Muscle of leg (tissue), 11 donors: ENCODE measurements around the gene TACC2. TPM values are rescaled to one million over a fixed set of nuclear protein-coding genes. Genes with fewer than 3 reads are reported as not detected.
"Not testable (repeated sequence)": the region's sequence is repeated elsewhere in the genome, so short reads cannot be mapped to it uniquely, and the experiment has no call there.

ENCODE experiments used
- DNase-seq: peaks from one replicate; pipeline ENCODE4 v3.0.0; 2013
- H3K27ac ChIP-seq: one replicate; pipeline ENCODE4 v1.5.1; 2013; ENCODE audit warnings: mild to moderate bottlenecking, low read length, control low read depth
- H3K27me3 ChIP-seq: one replicate; pipeline ENCODE4 v1.6.1; 2013; ENCODE audit warnings: low read length; ENCODE audit not compliant: control insufficient read depth, insufficient read depth
- H3K36me3 ChIP-seq: one replicate; pipeline ENCODE4 v1.6.1; 2013; ENCODE audit warnings: low read length; ENCODE audit not compliant: control insufficient read depth, insufficient read depth
- H3K4me1 ChIP-seq: one replicate; pipeline ENCODE4 v1.6.1; 2013; ENCODE audit warnings: low read length; ENCODE audit not compliant: control insufficient read depth, insufficient read depth
- H3K4me3 ChIP-seq: one replicate; pipeline ENCODE4 v1.5.1; 2013; ENCODE audit warnings: low read length, control low read depth
- H3K9me3 ChIP-seq: replicated peaks from 2 replicates; pipeline ENCODE4 v1.6.1; 2013; ENCODE audit warnings: low read depth, low read length; ENCODE audit not compliant: control insufficient read depth
- WGBS: methylation state at CpG from one replicate; pipeline ENCODE4 v1.1.5; 2013; ENCODE audit warnings: missing lambda C conversion rate; ENCODE audit not compliant: insufficient coverage; 5-methylcytosine and 5-hydroxymethylcytosine counted together
- polyA plus RNA-seq, 8 donors: library from polyadenylated mRNA; unstranded; fragments of 120-200 nt; gene quantifications; one replicate each; pipeline versions ENCODE4 v1.2.1 to v1.2.3, GENCODE V29; 2013; ENCODE audit warnings: inconsistent platforms in 1 of 8, low replicate concordance in 1 of 8; ENCODE audit not compliant: insufficient read length in 8 of 8, insufficient read depth in 1 of 8
- total RNA-seq: library from RNA; stranded (reverse); fragments of 120-200 nt; gene quantifications from one replicate; pipeline ENCODE4 v1.2.4, GENCODE V29; 2013

TACC2 gene
- total and polyA plus RNA-seq, 9 donors: 53.6 to 132 (median 104) TPM

- DNase-seq: no peak
- Histone ChIP-seq H3K36me3 (peaks cover 2% of the 10 kb centered on the region), H3K27me3 (no peaks in the 10 kb centered on the region), H3K4me1 (peaks cover 10% of the 10 kb centered on the region), H3K4me3 (no peak overlapping the region), H3K9me3 (no peaks in the 10 kb centered on the region), H3K27ac (no peak overlapping the region)
- 87% methylated on average over 3 of the region's 4 CpGs for WGBS
Observed at GRCh38 chr10:122103592-122103991, 114.6 kb downstream of the TACC2 start.

GRCh38 chr10:122108786-122109185 is 119.8 kb downstream of the TACC2 start:
- H3K27ac ChIP-seq, DNase-seq, H3K4me1 ChIP-seq, H3K4me3 ChIP-seq, H3K36me3 ChIP-seq, H3K9me3 ChIP-seq, H3K27me3 ChIP-seq: not testable (repeated sequence)
- no CpG with 5 or more reads among the region's 13 CpGs for WGBS

- Histone ChIP-seq H3K27ac (peak overlapping the region; percentile 96), H3K27me3 (no peaks in the 10 kb centered on the region), H3K36me3 (peaks cover 4% of the 10 kb centered on the region), H3K9me3 (no peaks in the 10 kb centered on the region), H3K4me3 (peak overlapping the region; percentile 51), H3K4me1 (peaks cover 31% of the 10 kb centered on the region)
- DNase-seq: peak; percentile 70
- WGBS: 19% methylated on average over 6 of the region's 12 CpGs
Observed at GRCh38 chr10:122112021-122112616, 123.2 kb downstream of the TACC2 start.

GRCh38 chr10:122112625-122113160 is 123.7 kb downstream of the TACC2 start:
- peak; percentile 96 for DNase-seq
- peaks cover 31% of the 10 kb centered on the region for H3K4me1 ChIP-seq
- under 1% methylated on average over 59 of the region's 63 CpGs for WGBS
- no peaks in the 10 kb centered on the region for H3K9me3 ChIP-seq
- peak overlapping the region; percentile 96 for H3K27ac ChIP-seq
- H3K27me3 ChIP-seq: no peaks in the 10 kb centered on the region
- H3K36me3 ChIP-seq: peaks cover 4% of the 10 kb centered on the region
- H3K4me3 ChIP-seq: peak overlapping the region; percentile 83

- Histone ChIP-seq H3K4me1 (peaks cover 31% of the 10 kb centered on the region), H3K27ac (peak overlapping the region; percentile 95)
- under 1% methylated on average over 77 of the region's 77 CpGs for WGBS
Observed at GRCh38 chr10:122113161-122113944, 124.4 kb downstream of the TACC2 start.

GRCh38 chr10:122113945-122114747 is 125.2 kb downstream of the TACC2 start:
- WGBS: 36% methylated on average over 9 of the region's 18 CpGs
- Histone ChIP-seq H3K4me3 (peak overlapping the region; percentile 83), H3K9me3 (no peaks in the 10 kb centered on the region), H3K27me3 (no peaks in the 10 kb centered on the region), H3K36me3 (peaks cover 4% of the 10 kb centered on the region), H3K4me1 (peaks cover 31% of the 10 kb centered on the region), H3K27ac (peak overlapping the region; percentile 95)
- DNase-seq: peak; percentile 69

More at GRCh38 chr10:122113161-122113944, 124.4 kb downstream of the TACC2 start:
- Histone ChIP-seq H3K9me3 (no peaks in the 10 kb centered on the region), H3K27me3 (no peaks in the 10 kb centered on the region), H3K4me3 (peak overlapping the region; percentile 83), H3K36me3 (peaks cover 4% of the 10 kb centered on the region)
- peak; percentile 91 for DNase-seq

GRCh38 chr10:122115874-122116273 is 126.9 kb downstream of the TACC2 start:
- H3K27me3 ChIP-seq: no peaks in the 10 kb centered on the region
- no CpG with 5 or more reads among the region's 4 CpGs for WGBS
- peaks cover 31% of the 10 kb centered on the region for H3K4me1 ChIP-seq
- H3K36me3 ChIP-seq: peaks cover 13% of the 10 kb centered on the region
- no peak for DNase-seq
- no peak overlapping the region for H3K4me3 ChIP-seq
- no peaks in the 10 kb centered on the region for H3K9me3 ChIP-seq
- H3K27ac ChIP-seq: no peak overlapping the region

- Histone ChIP-seq H3K27me3 (no peaks in the 10 kb centered on the region), H3K9me3 (no peaks in the 10 kb centered on the region), H3K4me1 (peaks cover 31% of the 10 kb centered on the region), H3K4me3 (no peak overlapping the region), H3K36me3 (peaks cover 18% of the 10 kb centered on the region), H3K27ac (no peak overlapping the region)
- WGBS: 47% methylated on average over 3 of the region's 5 CpGs
- no peak for DNase-seq
Observed at GRCh38 chr10:122116331-122116730, 127.4 kb downstream of the TACC2 start.

GRCh38 chr10:122117475-122117874 is 128.5 kb downstream of the TACC2 start:
- Histone ChIP-seq H3K36me3 (peaks cover 22% of the 10 kb centered on the region), H3K9me3 (no peaks in the 10 kb centered on the region), H3K4me1 (peaks cover 27% of the 10 kb centered on the region), H3K27me3 (no peaks in the 10 kb centered on the region), H3K27ac (no peak overlapping the region), H3K4me3 (no peak overlapping the region)
- DNase-seq: no peak
- 93% methylated on average over 2 of the region's 4 CpGs for WGBS
